HG03066 (cell line): ENCODE measurements around the gene EFCAB10.
"Not testable (repeated sequence)": the region's sequence is repeated elsewhere in the genome, so short reads cannot be mapped to it uniquely, and the experiment has no call there.

Experiments used
- ATAC-seq: cut with Tn5 transposase; IDR thresholded peaks from one replicate; pipeline ENCODE4 v1.9.1; 2021; ENCODE audit warnings: low read depth; ENCODE audit not compliant: unreplicated experiment

The EFCAB10 gene

GRCh38 chr7:105532709-105533460 is 48.4 kb downstream of the EFCAB10 start:
- ATAC-seq, result no peak

DNA sequence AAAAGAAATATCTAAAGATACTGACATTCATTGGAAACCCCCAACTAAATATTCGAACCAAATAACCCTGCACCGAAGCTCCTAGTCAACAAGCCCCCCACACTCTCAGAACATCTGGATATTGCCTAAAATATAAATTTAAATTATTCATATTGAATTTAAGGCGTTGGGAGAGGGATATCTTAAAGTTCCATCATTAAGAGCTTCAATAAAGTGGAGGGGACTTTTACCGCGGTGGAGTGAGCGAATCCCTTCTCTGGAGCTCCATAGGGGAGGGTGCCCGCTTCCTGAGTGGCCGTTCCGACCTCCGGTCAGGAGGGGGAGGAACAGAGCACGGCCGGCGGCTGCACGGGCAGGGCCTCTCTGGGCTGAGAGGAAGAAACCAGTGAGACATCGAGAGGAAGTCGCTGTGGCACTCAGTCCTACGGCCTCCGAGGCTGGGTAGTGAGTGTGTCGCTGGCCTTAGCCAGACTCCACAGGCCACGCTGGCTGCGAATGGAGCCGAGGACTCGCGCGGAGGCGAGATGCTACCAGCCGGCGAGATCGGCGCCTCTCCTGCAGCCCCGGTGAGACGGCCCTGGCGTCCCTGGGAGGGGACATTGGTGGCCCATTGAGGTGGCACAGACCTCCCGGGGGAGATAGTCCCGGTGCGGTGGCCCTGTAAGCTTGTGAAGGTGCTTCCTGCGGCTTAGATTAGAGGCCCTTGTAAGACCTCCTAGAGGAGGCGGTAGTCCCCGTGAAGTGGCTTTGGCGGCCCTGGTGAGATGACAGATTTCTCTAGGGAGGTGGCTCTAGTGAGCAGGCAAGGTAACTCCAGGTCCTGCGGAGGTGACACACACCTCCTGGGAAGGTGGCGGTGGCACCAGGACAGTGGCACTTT is 49.3 kb downstream of the EFCAB10 start, which contains the start of gene RINT1:
Gene RINT1, plus strand, starts transcription at position 410 of the 880 bp plus-strand sequence. Its CDS starts 115 bp downstream, at position 525.
- peak; percentile 92 for ATAC-seq

- no peak for ATAC-seq
Measured at GRCh38 chr7:105530546-105530945, 50.7 kb downstream of the EFCAB10 start.

DNA sequence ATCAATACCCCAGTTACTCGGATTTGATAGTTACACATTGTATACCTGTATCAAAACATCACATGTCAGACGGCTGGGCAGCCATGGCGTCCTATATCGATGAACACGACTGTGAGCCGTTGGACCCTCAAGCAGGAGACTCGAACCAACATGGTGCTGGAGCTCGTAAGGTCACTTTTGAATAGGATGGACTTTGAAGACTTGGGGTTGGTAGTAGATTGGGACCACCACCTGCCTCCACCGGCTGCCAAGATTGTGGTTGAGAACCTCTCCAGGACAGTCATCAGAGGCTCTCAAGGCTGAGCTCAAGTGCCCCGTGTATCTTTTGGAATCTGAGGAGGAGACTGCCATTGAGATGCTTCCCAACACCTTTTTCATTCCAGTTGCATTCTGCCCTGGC is 51.2 kb downstream of the EFCAB10 start:
- no peak for ATAC-seq

- ATAC-seq, result not testable (repeated sequence)
Measured at GRCh38 chr7:105527737-105528136, 53.6 kb downstream of the EFCAB10 start.

DNA sequence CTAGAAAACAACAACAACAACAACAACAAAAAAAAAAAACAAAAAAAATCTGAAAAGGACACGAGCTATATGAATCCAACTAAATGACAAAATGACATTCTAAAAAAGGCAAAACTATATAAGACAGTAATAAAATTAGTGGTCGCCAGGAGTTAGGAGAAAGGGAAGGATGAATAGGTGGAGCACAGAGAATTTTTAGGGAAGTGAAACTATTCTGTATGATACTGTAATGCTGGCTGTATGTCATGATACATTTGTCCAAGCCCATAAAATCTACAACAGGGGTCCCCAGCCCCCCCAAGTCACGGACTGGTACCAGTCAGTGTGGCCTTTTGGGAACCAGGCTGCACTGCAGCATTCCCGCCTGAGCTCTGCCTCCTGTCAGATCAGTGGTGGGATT is 56.5 kb downstream of the EFCAB10 start:
- no peak for ATAC-seq

DNA sequence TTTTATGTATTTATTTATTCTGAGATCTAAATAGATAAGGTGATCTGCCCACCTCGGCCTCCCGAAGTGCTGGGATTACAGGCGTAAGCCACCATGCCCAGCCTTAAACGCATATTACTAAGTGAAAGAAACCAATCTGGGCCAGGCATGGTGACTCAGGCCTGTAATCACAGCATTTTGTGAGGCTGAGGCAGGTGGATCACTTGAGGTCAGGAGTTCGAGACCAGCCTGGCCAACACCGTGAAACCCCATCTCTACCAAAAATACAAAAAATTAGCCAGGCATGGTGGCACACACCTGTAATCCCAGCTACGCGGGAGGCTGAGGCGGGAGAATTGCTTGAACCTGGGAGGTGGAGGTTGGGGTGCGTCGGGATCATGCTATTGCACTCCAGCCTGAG is 56.9 kb downstream of the EFCAB10 start:
- not testable (repeated sequence) for ATAC-seq

DNA sequence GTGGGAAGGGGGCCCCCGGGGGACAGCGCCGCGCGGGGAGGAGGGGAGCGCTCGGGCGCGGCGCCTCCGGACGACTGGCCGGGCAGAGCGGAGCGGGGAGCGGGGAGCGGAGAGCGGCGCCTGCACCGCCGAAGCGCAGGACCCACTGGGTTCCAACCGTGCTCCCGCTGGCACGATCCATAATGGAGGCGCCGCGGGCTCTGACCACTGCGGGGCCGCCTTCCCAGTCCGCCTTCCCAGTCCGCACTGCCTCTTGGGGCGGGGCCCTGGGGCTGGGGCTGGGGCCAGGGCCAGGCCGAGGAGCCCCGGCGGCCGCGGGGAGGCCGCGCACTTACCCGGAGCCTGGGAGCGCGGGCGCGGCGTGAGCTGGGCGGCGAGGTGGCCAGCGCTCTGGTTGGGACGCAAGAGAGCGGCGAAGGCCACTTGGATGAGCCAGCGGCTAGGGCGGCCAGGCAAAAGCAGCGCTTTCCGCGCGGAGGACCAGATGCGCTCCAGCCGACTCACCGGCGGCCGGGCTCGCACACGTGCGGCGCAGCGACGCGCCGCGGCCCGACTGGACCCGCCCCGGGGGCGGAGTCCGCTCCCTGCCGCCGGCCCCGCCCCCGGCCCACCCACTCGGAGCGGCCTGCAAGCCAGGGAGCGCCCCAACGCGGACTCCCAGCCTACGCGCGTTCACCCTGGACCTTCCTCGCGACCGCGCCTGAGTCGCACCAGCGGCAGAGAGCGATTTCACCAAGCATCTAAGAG is 59.4 kb downstream of the EFCAB10 start, which contains the start of gene PUS7:
Gene PUS7, minus strand, starts transcription at position 555 of the 747 bp plus-strand sequence. CDS start 13,759 bp downstream, outside the sequence.
- ATAC-seq, result peak; percentile 77

GRCh38 chr7:105521027-105521716 is 60.1 kb downstream of the EFCAB10 start:
- ATAC-seq, result peak; percentile 40

GRCh38 chr7:105520620-105521019 is 60.7 kb downstream of the EFCAB10 start:
- ATAC-seq, result not testable (repeated sequence)

- no peak for ATAC-seq
Measured at GRCh38 chr7:105519353-105519752, 61.9 kb downstream of the EFCAB10 start.

DNA sequence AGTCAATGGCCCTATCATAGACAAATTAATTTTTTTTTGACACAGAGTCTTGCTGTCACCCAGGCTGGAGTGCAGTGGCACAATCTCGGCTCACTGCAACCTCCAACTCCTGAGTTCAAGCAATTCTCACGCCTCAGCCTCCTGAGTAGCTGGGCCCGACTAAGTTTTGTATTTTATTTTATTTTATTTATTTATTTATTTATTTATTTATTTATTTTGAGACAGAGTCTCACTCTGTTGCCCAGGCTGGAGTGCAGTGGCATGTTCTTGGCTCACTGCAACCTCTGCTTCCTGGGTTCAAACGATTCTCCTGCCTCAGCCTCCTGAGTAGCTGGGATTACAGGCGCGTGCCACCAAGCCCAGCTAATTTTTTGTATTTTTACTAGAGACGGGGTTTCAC is 65.7 kb downstream of the EFCAB10 start:
- ATAC-seq, result not testable (repeated sequence)
